Left lobe of liver (tissue), 2 donors: ENCODE results near the gene TMEM19. TPM values are rescaled to one million over a fixed set of nuclear protein-coding genes. Genes with fewer than 3 reads are reported as not detected.

Experiments
- ATAC-seq: fragments of 200-7000 bp; cut with Tn5 transposase; one replicate; pipeline ENCODE4 v1.9.1; 2020; ENCODE audit warnings: mild to moderate bottlenecking, moderate library complexity
- DNase-seq: peaks from one replicate; pipeline ENCODE4 v3.0.0-alpha.2; 2020; ENCODE audit warnings: low spot score
- total RNA-seq: library from RNA; stranded (reverse); gene quantifications from one replicate; pipeline ENCODE4 v1.2.1, GENCODE V29; 2021
- donor health status: DM: no; HTN: no; CAD: no; lungs with moderate emphysema.
- donor health status: DM: no; HTN: yes; CAD: no.

The TMEM19 gene
- total RNA-seq, 1 donor from 2014 or later = 21.5 TPM

- ATAC-seq (no peak), DNase-seq (no peak)
Observed at GRCh38 chr12:71710276-71711125, 24.6 kb downstream of the TMEM19 start.

DNA sequence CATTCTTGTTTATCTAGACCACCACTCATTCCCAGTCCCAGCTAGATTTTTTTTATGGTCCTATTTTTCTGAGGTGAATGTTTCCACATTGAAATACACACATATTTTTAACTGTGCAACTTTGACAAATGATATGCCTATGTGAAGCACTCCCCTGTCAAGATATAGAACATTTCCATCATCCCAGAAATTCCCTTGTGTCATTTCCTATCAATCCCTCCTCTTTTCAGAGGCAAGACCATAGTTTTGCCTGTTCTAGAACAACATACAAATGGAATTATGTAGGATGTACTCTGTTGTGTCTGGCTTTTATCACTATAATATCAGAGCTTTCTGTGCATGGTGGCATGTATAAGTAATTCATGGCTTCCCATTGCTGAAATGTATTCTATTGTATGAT is 32.7 kb downstream of the TMEM19 start:
- ATAC-seq (no peak), DNase-seq (no peak)

DNA sequence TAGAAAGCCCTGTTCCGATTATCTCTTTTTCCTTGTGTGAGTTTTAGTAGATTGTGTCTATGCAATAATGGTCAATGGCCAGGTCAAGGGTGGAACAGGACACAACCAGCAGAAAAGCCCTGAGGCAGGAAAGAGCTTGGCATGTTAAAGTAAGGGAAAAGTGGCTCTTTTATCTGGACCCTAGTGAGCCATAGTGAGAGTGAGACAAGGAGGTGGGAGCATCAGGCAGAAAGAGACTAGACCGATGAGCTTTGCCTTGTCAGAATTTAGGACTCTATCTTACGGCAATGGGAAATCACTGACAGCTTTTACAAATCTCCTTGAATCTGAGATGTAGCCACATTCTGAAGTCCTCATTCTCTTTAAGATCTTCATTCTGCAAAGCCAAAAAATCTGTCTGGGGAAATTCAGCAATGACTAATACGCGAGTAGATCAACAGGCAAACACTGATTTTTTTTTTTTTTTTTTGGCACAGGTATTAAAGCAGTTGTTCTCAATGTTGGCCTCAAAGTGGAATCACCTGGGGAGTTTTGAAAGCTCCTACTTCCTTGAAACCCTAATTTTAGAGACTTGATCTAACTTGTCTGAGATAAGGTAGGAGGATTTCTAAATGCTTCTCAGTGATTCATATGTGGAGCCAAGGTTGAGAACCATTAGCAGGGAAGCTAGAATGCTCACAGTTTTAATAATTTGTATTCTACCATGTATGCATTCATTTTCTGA is 33.9 kb downstream of the TMEM19 start:
- DNase-seq (no peak), ATAC-seq (no peak)

GRCh38 chr12:71721783-71722505 is 36.1 kb downstream of the TMEM19 start:
- ATAC-seq = no peak
- no peak for DNase-seq

- ATAC-seq = no peak
- no peak for DNase-seq
Observed at GRCh38 chr12:71725011-71725410, 39.1 kb downstream of the TMEM19 start.

- ATAC-seq (peak; percentile 83), DNase-seq (no peak)
Observed at GRCh38 chr12:71726548-71726947, 40.7 kb downstream of the TMEM19 start.

- no peak for ATAC-seq
- no peak for DNase-seq
Observed at GRCh38 chr12:71727958-71728357, 42.1 kb downstream of the TMEM19 start.

DNA sequence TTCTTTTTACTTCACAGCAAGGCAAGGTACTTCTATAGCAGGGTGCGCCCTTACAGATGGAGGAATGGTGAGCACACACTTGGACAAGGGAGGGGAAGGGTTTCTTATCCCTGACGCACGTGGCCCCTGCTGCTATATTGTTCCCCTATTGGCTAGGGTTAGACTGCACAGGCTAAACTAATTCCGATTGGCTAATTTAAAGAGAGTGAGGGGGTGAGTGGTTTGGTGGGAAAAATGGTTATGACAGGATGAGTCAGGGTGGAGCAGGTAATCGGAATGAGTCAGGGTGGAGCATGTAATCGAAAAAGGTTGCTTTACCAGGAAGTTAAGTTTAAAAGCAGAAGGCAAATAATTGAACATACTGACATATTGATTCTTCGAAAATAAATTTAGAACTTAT is 45.1 kb downstream of the TMEM19 start:
- DNase-seq (no peak), ATAC-seq (no peak)

DNA sequence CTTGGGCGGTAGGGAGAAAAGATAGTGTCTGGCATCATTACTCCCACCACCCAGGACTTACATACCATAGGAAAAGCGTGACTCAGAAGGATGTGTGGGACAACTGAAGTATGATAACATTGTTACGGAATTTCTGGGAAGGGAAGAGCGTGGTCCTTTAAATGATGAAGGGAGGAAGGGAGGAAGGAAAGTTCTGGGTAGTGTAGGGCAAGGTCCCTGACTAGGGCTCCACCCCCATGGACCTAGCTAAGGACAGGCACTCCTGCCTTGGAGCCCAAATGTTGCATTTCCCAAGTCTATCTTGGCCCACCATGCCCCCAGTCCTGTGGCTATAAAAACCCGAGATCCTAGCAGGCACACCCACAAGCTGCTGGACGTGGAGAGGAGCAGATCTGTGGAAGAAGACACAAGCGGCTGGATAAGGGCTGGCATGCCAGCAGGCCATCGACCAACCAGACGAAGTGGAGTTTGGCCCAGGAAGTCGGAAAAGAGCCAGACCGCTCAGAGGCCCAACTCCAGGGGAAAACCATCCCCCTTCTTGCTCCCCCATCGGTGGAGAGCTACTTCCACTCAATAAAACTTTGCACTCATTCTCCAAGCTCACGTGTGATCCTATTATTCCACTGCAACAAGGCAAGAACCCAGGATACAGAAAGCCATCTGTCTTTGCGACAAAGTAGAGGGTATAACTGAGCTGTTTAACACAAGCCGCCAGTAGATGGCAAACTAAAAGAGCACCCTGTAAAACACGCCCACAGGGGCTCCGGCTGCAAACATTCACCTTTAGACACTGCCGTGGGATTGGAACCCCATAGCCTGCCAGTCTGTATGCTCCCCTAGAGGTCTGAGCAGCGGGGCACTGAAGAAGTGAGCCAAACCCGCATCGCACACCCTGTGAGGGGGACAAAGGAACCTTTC is 45.8 kb downstream of the TMEM19 start:
- DNase-seq = peak; percentile 56
- peak; percentile 88 for ATAC-seq

DNA sequence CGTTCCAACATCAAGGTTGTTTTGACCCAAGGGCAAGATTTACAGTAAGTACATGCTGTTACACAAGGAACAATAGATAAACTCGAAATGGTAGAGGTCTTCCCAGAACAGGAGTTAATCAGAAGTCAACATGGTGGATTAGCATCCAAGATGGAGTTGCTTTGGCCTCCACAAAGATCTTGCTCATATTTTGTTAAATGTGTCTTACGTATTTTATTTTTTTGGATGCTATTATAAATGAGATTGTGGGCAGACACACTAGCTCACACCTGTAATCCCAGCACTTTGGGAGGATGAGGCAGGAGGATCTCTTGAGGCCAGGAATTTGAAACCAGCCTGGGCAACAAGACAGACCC is 46.5 kb downstream of the TMEM19 start:
- DNase-seq (no peak), ATAC-seq (no peak)

DNA sequence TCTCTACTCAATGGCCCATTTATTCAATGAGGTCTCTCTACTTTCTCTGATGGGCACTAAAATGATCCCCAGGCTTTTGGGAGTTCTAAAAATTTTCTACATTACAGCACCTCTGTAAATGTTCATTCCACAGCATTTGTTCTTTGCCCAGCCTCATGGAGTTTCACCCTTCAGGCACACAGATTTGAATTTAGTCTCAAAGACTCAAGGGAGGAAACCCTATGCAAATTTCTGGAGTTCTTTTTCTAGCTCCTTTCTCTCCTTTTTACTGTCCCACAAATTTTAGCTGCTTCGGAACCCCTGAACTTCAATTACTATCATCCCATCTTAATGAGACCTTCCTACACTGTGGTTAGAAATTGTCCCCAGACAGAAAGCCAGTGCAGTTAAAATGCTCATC is 51.3 kb downstream of the TMEM19 start:
- DNase-seq (no peak), ATAC-seq (no peak)

DNA sequence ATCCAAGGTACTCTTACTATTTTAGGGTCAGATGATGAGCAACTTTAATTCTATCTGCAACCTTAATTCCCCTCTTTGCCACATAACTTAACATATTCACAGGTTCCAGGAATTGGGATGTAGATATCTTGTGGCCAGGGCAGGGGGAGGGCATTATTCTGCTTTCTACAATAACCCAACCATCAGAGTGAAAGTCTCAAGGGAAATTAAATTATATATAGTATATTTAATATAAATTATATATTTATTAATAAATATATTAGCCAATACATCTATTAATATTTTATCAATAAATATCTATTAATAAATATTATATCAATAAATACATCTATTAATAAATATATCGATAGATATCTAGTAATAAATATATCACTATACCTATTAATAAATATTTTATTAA is 57.1 kb downstream of the TMEM19 start:
- no peak for ATAC-seq

DNA sequence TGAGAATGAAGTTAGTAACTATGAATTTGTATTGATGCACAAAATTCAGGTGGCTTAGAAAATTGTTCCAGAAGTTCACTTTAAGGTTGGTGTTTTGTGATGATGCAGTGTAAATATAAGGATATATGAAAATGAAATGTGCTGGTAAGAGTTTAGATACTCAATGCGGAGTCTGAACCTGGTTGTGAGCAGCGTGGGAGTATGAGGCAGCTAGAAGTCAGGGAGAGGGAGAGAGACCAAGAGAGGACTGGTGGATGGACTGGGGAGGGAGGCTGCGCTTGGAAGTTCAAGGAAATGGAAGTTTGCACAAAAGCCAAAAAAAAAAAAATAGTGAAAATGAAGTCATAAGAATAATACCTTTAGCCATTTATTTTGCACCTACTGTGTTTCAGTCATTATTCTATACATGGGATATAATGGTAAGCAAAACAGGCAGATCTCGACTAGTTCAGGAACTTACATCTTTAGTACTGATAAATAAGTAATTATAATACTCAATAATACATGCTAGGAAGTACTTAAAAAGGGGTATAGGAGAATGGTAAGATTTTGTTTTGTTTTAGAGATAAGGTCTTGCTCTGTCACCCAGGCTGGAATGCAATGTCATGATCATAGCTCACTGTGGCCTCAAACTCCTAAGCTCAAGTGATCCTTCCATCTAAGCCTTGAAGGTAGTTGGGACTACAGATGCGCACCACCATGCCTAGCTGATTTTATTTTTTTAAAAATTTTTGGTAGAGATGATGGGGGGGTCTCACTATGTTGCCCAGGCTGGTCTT is 58.8 kb downstream of the TMEM19 start:
- ATAC-seq (no peak), DNase-seq (no peak)

More for the DNA sequence above, 57.1 kb downstream of the TMEM19 start:
- DNase-seq = no peak

DNA sequence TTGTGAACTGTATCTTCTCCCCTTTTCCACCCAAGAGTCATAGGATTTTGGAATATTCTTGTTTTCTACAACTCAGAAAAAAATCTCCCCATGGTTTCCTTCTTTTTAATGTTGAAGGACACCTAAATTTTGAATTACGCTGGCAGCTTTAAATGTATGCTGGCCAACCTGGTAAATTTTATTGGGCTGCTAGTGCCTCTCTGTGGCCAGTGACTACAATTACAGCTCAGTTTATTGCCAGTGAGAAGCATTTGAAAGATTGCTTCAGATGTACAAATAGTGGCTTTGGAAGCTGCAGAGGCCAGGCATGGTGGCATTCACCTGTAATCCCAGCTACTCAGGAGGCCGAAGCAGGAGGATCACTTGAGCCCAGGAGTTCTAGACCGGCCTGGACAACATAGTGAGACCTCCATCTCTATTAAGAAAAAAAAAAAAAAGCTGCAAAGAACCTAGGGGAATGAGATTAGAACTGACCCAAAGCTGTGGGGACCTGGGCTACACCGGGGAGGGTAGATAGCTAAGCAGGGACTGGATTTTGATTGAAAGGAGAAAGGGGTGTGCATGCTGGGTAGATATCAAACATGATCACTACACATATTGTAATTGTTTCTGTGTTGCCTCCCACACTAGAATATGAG is 61.2 kb downstream of the TMEM19 start:
- ATAC-seq (peak; percentile 100), DNase-seq (peak; percentile 55)

- no peak for DNase-seq
- ATAC-seq = no peak
Observed at GRCh38 chr12:71748081-71748850, 62.4 kb downstream of the TMEM19 start.

DNA sequence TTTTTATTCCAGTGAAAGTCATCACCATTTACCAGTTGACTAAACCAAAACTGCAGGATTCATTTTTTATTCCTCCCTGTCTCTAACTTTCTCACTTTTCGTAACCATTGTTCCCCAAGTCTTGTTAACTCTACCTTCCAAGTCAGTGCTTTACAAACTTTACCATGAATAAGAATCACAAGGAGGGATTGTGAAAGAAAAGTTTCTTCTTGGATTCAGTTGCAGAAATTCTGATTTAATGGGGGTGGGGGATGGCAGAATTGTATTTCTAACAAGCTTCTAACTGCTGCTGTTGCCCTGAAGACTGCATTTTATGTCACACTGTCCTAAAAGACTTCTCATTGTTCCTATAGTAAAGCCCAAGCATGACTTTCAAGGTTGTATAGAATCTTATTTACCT is 63.8 kb downstream of the TMEM19 start:
- DNase-seq (no peak), ATAC-seq (no peak)

- no peak for DNase-seq
- ATAC-seq = no peak
Observed at GRCh38 chr12:71752891-71753290, 67.0 kb downstream of the TMEM19 start.
